Colon (tissue), 2 donors: ENCODE data around the gene PRDM16.

Experiments
- FAIRE-seq: peaks from 2 replicates; lab custom pipeline; 2012; peaks lifted over from hg19 to GRCh38; lab: Jason Lieb, UNC
- donor health status: control.
- donor health status: control.

The PRDM16 gene

DNA sequence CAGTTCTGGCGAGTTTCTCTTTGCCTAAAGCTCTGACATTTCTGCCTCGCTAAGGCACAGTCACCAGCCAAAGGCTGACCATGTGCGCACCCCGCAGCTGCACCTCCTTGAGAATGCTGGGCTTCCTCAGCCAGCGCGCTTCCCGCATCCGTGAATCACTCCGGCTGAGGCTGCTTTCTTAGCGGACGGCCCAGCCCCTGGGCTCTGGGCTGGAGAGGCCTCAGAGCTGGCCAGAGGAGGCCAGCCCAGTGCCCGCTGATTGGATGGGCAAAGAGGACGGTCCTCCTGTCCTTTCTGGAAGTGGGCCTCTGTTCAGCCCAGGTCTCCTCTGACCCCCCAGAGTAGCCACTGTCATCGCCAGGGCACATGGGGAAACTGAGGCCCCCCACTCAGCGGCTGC lies 56.1 kb downstream of the PRDM16 start:
- FAIRE-seq: no peak

DNA sequence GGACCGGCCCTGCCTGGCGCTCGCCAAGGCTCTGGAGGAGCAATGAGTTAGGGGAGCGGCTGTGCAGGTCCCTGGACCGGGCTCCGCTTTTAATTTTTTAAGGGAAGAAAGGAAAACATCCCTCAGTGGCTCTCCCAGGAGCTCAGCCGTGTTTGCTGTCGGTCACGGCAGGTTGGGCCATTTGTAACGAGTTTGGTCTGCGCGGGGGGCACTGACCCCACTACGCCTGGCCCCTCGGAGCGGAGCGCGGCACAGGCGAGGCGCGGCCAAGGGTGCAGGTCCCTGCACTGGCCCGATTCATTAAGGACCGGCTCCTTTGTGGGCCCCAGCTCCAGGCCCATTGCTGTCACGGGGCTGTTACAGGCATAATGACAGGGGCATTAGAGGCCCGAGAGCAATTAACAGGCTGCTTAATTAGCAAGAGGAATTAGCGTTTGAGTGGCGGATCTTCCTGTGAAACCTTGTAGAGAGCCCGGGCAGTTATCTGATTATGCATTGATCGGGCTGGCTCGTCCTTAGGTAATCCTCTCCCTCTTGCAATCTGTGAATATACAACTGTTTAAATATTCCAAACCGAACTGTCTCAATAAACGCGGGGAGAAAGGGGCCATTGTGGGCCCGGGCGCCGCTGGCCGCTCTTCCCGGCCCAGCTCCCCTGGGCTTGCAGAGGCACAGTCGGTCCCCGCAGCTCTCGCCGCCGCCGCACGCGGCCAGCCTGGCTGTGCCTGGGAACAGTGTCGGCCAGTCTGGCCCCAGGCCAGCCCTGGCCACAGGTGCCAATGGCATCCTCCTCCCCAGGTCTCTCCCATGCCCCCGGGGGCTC lies 56.8 kb downstream of the PRDM16 start:
- FAIRE-seq: no peak

GRCh38 chr1:3126756-3127678 lies 58.0 kb downstream of the PRDM16 start:
- no peak for FAIRE-seq

GRCh38 chr1:3127738-3128137 lies 58.7 kb downstream of the PRDM16 start:
- no peak for FAIRE-seq

GRCh38 chr1:3128431-3129132 lies 59.6 kb downstream of the PRDM16 start:
- no peak for FAIRE-seq

GRCh38 chr1:3129133-3129490 lies 60.1 kb downstream of the PRDM16 start:
- FAIRE-seq: no peak

GRCh38 chr1:3130268-3130667 lies 61.3 kb downstream of the PRDM16 start:
- no peak for FAIRE-seq

DNA sequence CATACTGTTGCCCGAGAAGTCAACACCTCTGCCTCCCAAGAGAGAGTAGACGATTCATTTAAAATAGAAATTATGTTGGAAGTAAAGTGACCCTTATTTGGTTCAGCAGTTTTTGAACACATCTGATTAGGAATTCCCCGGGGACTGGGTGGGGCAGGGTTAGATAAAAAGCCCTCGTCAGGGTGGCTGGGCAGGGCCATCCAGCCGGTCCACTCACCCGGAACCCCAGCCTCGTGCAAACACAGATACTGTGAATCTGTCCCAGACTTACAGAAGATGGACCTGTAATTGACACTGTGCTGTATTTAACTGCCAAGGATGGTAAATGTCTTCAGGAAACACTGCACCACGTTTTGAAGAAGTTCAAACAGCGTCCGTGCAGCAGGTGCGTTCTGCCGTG lies 63.7 kb downstream of the PRDM16 start:
- FAIRE-seq: no peak

DNA sequence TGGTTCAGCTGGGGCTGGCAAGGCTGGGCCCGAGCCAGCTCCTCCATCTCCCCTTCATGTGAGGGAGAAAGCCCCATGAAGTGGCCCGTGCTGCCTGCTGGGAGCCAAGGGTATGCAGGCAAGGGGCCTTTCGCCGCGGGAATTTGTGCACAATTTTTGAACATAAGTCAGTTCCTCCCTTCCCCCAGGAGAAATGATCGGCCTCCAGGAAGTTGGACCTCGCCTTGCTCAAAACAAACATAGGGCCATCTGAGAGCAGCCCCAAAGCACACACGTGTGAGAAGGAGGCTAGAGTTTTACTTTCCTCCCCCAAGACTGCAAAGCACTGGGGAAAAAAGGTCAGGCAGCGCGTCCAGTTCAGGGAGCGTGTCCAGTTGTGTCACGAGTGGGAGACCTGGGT lies 64.7 kb downstream of the PRDM16 start:
- no peak for FAIRE-seq

GRCh38 chr1:3134381-3135072 lies 65.5 kb downstream of the PRDM16 start:
- FAIRE-seq: no peak

- no peak for FAIRE-seq
These were observed 66.2 kb downstream of the PRDM16 start for GRCh38 chr1:3135073-3135702.

DNA sequence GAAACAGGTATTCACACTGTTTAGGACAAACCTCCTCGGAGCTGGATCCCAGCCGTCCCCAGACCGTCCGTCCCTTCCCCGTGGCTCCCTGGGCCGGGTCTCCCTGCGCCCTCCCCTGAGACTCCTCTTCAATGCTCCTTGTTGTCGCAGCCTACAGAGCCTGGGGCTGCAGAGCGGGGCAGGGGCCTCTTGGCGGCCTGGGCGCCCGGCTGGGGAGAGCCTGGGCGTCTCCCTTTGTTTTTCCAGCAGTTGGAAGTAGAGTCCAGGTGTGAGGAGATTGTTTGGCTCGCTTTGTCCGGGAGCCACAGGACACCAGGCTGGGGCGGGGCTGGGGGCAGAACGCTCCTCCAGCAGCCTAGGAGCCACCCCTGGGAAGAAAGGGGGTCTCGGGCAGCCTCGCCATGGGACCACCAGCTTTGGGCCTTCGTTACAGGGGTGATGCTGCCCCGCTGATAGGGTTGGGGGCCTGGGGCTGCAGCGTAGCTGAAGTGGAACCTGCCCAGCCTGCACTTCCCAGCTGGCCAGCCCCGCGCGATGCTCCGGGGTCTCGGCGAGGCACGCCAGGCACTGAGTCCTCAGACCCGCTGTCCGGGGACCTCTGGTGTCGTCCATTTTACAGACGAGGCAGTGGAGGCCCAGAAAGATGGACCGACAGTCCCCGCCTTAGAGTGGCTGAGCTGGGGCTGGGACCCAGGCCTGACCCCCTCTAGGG lies 66.9 kb downstream of the PRDM16 start:
- FAIRE-seq: no peak

DNA sequence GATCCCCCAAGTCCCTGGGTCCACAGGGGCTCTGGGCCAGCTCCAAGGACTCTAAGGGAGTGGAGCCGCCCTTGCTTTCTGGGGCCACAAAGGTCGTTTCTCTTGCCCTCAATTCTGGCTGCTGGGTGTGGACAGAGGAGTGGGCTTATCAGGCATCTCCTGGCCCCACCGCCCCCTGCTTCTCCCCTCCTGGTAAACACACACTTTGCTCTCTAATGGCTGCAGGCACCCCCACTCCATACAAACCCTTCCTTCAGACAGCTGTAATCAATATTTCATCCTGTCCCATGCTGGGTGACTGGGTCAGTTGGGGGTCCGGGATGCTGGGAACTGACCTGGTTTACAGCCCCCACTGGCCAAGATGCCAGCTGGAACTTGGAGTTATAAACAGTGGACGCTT lies 67.5 kb downstream of the PRDM16 start:
- FAIRE-seq: no peak

DNA sequence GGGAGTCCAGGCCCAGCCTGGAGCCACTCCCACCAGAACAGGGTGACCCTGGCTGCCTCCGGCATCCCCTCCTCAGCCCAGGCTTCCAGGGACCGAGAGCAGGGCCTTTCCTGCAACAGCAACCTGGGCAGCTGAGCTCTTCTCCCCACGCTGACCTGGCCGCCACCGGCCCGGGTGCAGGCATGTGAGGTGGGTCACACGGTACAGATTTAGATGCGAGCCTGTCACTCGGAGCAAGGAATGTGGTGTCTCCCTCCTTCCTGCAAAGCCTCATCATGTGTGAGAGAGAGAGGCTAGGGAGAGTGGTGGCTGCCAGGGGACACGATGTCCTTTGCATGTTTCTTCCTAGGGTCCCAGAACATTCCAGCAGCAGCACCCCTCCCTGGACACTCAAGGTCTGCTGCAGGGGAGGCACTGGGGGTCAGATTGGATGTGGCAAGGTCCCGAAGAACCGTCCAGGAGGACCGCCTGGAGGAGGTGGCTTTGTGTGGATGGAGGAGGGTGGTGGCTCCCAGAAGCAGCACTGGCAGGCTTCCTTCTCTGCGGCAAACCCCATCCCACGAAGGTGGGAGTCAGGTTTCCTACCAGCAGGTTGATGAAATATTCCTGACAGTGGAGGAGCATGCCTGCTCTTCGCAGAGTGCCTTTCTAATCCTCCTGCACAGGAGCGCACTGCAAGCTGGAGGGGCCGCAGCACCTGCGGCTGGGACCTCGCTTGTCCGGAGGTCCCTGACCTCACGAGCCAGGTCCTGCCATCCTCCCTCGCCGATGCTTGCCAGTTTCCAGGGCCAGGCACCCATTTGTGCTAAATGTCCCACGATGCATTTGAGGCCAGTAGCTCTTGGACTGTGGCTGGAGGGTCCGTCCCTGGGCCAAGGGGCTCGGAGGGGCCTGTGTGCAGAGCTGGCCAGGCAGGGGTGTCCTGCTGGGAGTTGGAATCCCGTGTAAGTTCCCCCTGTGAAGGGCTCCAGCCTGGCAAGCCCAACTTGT lies 68.4 kb downstream of the PRDM16 start:
- FAIRE-seq: no peak

- no peak for FAIRE-seq
These were observed 69.7 kb downstream of the PRDM16 start for GRCh38 chr1:3138623-3139151.

- FAIRE-seq: no peak
These were observed 70.4 kb downstream of the PRDM16 start for GRCh38 chr1:3139451-3139852.

- no peak for FAIRE-seq
These were observed 70.9 kb downstream of the PRDM16 start for GRCh38 chr1:3139871-3140361.

DNA sequence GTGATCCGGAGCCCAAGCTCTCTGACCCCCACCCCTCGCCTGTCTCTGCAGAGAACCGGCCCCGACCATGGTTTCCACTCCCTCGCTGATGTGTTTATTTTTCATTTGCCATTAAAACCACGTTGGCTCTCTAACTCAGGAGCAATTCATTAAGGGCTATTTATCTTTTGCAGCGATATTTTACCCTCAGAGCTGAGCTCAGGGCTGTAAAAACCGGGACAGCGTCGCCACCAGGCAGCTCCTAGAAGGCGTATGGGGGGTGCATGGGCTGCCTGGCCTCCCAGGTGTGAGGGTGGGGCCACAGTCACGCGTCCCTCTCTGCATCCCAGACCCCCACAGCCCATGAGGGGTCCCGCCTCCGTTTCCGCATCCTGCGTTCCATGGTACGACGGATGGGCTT lies 71.4 kb downstream of the PRDM16 start:
- FAIRE-seq: no peak

- no peak for FAIRE-seq
These were observed 72.1 kb downstream of the PRDM16 start for GRCh38 chr1:3141129-3141528.
